Type B pancreatic cell (in vitro differentiated cells): Measurements from ENCODE around the gene SLC25A21. TPM values are rescaled to one million over a fixed set of nuclear protein-coding genes. Genes with fewer than 3 reads are reported as not detected.
"Not testable (repeated sequence)": the region's sequence is repeated elsewhere in the genome, so short reads cannot be mapped to it uniquely, and the experiment has no call there.

Experiments used
- DNase-seq: peaks from one replicate; pipeline ENCODE4 v3.0.0; 2021; ENCODE audit warnings: mixed read lengths; ENCODE audit not compliant: unreplicated experiment; ENCODE audit errors: extremely low spot score
- H3K27ac Mint-ChIP-seq: 2 replicates; pipeline ENCODE4 v1.8.0; 2021; ENCODE audit warnings: mild to moderate bottlenecking, mixed read lengths
- H3K27me3 Mint-ChIP-seq: 2 replicates; pipeline ENCODE4 v1.8.0; 2021; ENCODE audit warnings: mixed read lengths
- H3K36me3 Mint-ChIP-seq: 2 replicates; pipeline ENCODE4 v1.8.0; 2021; ENCODE audit warnings: mixed read lengths
- H3K4me1 Mint-ChIP-seq: one replicate; pipeline ENCODE4 v1.8.0; 2021; ENCODE audit warnings: mixed read lengths; ENCODE audit not compliant: unreplicated experiment
- H3K4me3 Mint-ChIP-seq: 2 replicates; pipeline ENCODE4 v1.8.0; 2021; ENCODE audit warnings: mild to moderate bottlenecking, mixed read lengths
- H3K9me3 Mint-ChIP-seq: 2 replicates; pipeline ENCODE4 v1.8.0; 2021; ENCODE audit warnings: mixed read lengths
- CTCF ChIP-seq: fragments of 200-600 bp; sonication (generic); conservative IDR thresholded peaks from 2 replicates; pipeline ENCODE4 v1.5.0; 2021; ENCODE audit warnings: antibody characterized with exemption, mild to moderate bottlenecking
- total RNA-seq: library from RNA; stranded (reverse); gene quantifications from 2 replicates; pipeline ENCODE4 v1.2.1, GENCODE V29; 2021; ENCODE audit warnings: low replicate concordance

Gene SLC25A21
- total RNA-seq, 1 donor from 2014 or later, result 0.58 TPM

GRCh38 chr14:36816481-36816880, 355.9 kb downstream of the SLC25A21 start:
- TF ChIP-seq CTCF, result no peak
- H3K4me3 Mint-ChIP-seq, result no peak overlapping the region
- no peak for DNase-seq
- no peaks in the 10 kb centered on the region for H3K9me3 Mint-ChIP-seq
- peaks cover 19% of the 10 kb centered on the region for H3K4me1 Mint-ChIP-seq
- H3K27ac Mint-ChIP-seq, result no peak overlapping the region
- H3K27me3 Mint-ChIP-seq, result peaks cover 6% of the 10 kb centered on the region
- no peaks in the 10 kb centered on the region for H3K36me3 Mint-ChIP-seq

GRCh38 chr14:36814783-36815182, 357.6 kb downstream of the SLC25A21 start:
- not testable (repeated sequence) for H3K27ac Mint-ChIP-seq, H3K36me3 Mint-ChIP-seq, H3K4me1 Mint-ChIP-seq, H3K9me3 Mint-ChIP-seq, H3K4me3 Mint-ChIP-seq, DNase-seq
- peaks cover 19% of the 10 kb centered on the region for H3K27me3 Mint-ChIP-seq

- TF ChIP-seq CTCF, result no peak
- no peak for DNase-seq
- Mint-ChIP-seq H3K27ac (no peak overlapping the region), H3K4me3 (no peak overlapping the region), H3K36me3 (no peaks in the 10 kb centered on the region), H3K4me1 (peaks cover 5% of the 10 kb centered on the region), H3K9me3 (no peaks in the 10 kb centered on the region), H3K27me3 (peaks cover 17% of the 10 kb centered on the region)
These were observed 362.2 kb downstream of the SLC25A21 start for GRCh38 chr14:36810209-36810608.

- no peak for TF ChIP-seq CTCF
- DNase-seq, result no peak
- Mint-ChIP-seq H3K9me3 (no peaks in the 10 kb centered on the region), H3K4me1 (peaks cover 9% of the 10 kb centered on the region), H3K27me3 (peaks cover 21% of the 10 kb centered on the region), H3K36me3 (no peaks in the 10 kb centered on the region), H3K4me3 (no peak overlapping the region), H3K27ac (no peak overlapping the region)
These were observed 364.7 kb downstream of the SLC25A21 start for GRCh38 chr14:36807727-36808126.

- no peak overlapping the region for H3K4me3 Mint-ChIP-seq
- TF ChIP-seq CTCF, result no peak
- H3K4me1 Mint-ChIP-seq, result peaks cover 9% of the 10 kb centered on the region
- no peaks in the 10 kb centered on the region for H3K36me3 Mint-ChIP-seq
- no peaks in the 10 kb centered on the region for H3K9me3 Mint-ChIP-seq
- DNase-seq, result no peak
- H3K27ac Mint-ChIP-seq, result no peak overlapping the region
- peaks cover 17% of the 10 kb centered on the region for H3K27me3 Mint-ChIP-seq
These were observed 367.3 kb downstream of the SLC25A21 start for GRCh38 chr14:36805131-36805559.

- peaks cover 14% of the 10 kb centered on the region for H3K27me3 Mint-ChIP-seq
- no peak for DNase-seq
- peaks cover 4% of the 10 kb centered on the region for H3K4me1 Mint-ChIP-seq
- H3K9me3 Mint-ChIP-seq, result no peaks in the 10 kb centered on the region
- H3K27ac Mint-ChIP-seq, result no peak overlapping the region
- no peak for TF ChIP-seq CTCF
- no peak overlapping the region for H3K4me3 Mint-ChIP-seq
- no peaks in the 10 kb centered on the region for H3K36me3 Mint-ChIP-seq
These were observed 374.8 kb downstream of the SLC25A21 start for GRCh38 chr14:36797634-36798033.
